Measurements from ENCODE around the gene RSPO3.
A peak's percentile ranks its signal among the peaks of the same experiment; 100 is the strongest.

Gene RSPO3

GRCh38 chr6:127114214-127114760 is 4.2 kb upstream of the RSPO3 start:
- DNase-seq, result no peak

GRCh38 chr6:127115084-127115655 is 3.3 kb upstream of the RSPO3 start:
- no peak for DNase-seq

DNA sequence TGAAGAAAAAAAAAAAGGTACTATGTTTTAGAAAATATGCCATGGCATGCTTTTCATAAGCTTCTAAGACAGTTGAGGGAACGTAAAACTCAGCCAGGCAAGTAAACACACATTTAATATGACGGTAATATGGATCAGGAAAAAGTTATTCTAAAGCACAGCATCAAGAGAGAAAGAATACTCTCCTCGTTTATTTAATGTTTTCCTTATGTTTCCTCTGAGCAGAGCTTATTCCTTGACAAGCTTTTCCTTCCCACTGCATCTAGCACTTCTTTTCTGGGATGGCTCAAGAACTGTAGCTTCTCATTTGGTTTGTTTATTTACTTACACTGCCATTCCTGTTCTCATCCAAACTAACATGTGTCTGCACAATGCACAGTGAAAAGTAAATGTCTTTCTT is 2.7 kb upstream of the RSPO3 start:
- DNase-seq, result no peak

GRCh38 chr6:127117979-127118297 is 533 bp upstream of the RSPO3 start:
- peak; percentile 66 for DNase-seq

GRCh38 chr6:127119102-127120022 is 891 bp downstream of the RSPO3 start:
- DNase-seq, result peak; percentile 73

- peak; percentile 73 for DNase-seq
Measured at GRCh38 chr6:127120023-127120786, 1.7 kb downstream of the RSPO3 start.

GRCh38 chr6:127120787-127121636 is 2.5 kb downstream of the RSPO3 start:
- DNase-seq, result peak; percentile 92

DNA sequence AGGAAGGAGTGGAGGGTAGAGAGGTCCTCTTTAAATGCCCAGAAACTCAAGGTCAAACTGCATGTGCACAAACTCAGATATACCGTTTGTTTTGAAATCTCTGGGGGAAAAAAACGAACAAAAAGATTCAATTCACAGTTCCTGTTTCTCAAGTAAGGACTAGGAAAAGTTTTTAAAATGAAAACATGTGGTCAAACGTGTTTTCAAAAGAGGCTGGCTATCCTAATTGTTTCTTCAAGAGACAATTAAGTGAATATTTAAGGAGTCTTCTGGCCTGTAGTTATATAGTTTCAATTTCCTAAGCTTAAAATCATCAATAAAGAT is 3.1 kb downstream of the RSPO3 start:
- no peak for DNase-seq

DNA sequence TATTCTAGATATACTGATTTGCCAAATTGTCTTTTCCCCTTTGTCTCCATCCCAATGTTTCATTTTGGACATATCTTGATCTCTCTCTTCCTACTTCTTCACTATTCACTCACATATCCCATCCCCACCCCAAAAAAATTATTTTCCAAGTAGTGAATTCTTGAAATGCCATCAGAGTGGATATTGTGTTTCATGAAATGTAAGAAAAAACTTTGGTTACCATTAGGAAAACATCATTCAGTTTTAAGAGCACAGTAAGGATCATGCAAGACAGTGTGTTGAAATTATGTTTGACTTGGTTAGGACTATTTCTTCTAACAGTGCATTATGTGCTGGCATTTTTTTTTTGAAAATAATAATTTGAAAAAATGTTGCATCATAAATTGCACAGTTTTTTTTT is 5.7 kb downstream of the RSPO3 start:
- no peak for DNase-seq

- no peak for DNase-seq
Measured at GRCh38 chr6:127124680-127125079, 6.2 kb downstream of the RSPO3 start.

DNA sequence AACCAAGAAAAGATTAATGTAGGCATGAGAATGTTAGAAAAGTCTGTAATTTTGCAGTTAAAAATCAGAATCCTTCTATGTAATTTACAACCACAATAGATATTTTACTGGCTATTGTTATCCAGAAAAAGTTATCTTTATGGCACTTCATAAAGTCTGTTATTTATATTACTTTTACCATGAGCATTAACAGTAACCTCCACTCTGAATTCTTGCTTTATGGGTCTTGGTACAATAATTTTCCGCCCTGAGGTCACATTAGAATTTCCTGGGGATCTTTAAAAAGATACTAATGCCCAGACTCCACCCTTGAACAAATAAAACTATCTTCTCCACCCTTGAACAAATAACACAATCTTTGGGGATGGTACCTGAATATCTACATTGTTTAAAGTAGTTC is 9.6 kb downstream of the RSPO3 start:
- DNase-seq, result no peak

GRCh38 chr6:127129251-127129650 is 10.8 kb downstream of the RSPO3 start:
- DNase-seq, result no peak

DNA sequence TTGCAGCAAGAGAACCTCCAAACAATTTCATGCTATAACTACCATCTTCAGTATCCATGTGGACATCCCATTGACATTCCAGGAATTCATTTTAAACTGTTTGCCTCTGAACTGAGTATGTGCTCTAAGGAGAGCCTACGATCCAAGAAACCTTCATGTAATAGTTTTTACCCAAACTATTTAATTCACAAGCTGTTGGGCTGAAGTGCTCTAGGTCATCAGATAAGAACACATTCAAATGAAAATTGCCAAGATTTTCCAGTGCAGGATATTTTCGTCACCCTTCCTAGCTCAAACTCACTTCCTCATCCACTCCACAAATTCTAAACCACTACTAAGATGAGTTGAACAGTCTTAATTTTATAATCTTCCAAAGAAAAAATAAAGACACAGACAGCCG is 12.8 kb downstream of the RSPO3 start:
- no peak for DNase-seq

GRCh38 chr6:127131772-127132376 is 13.4 kb downstream of the RSPO3 start:
- DNase-seq, result no peak

DNA sequence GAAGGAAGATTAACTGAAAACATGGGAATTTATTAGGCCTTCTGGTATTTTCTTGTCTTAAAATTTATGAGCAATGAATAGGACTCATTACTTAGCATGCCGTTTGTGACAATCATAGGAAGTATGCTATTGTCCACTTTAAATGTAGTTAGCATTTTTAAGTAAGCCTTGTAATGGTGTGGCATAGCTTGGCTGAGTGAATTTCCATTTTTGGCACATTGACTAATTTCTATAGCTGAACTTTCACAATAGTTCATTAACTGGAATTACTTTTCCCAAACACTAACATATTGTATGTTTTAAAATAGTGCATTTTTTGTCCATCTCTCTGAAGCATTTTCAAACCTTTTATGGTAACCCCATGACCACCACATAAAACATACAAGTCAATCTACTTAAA is 15.7 kb downstream of the RSPO3 start:
- no peak for DNase-seq

GRCh38 chr6:127136786-127137185 is 18.3 kb downstream of the RSPO3 start:
- no peak for DNase-seq

DNA sequence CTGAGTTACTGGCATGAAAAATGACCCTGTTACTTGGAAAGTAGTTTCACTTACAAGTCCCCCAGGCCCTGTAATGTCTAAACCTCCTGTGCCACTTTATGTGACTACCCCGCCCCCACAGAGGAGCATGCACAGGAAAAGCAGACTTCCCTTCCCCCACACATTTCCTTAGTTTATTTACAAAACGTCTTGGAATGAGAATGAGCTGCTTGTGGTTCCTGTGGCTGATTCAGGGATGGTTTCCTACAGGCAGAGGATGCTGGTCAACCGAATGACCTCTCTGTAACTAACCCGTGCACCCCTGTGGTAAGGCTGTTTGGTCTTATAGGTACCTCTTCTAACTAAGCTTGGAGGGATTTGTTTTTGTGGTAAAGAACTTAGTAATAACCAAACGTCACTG is 28.5 kb downstream of the RSPO3 start:
- no peak for DNase-seq

DNA sequence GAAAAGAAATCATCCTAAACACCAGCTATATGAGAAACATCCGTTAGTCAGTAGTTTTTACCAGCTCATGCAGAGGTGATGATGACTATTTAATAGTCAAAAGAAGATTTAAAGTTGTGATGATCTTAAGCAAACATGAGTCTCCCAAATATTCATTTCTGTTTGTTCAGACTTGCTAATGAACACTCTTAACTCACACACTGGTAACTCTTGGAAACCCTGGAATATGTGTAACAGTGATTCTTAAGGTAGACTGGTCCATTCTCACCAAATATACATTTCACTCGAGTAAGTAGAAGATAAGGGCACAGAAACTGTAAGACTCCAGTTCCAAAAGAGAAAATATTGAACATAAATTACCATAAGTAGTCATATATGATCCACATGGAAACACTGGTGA is 29.1 kb downstream of the RSPO3 start:
- DNase-seq, result no peak

- DNase-seq, result peak; percentile 22
Measured at GRCh38 chr6:127148511-127148910, 30.0 kb downstream of the RSPO3 start.

DNA sequence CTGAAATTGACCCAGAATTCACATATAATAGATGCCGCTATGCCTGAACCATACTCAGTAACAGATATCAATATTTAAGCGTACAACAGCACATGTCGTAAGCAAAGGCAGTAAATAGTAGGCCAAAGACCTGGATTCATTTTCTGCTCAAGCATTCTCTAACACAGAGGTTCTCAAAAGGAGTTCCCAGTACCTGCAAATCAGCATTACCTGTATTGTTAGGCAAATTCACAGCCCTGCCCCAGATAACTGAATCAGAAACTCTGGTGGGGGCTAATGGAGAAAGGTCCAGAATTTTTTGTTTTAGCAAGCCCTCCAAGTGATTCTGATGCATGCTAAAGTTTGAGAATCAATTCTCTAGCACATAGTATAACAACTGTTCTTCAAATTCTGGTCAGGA is 36.0 kb downstream of the RSPO3 start:
- no peak for DNase-seq

- DNase-seq, result no peak
Measured at GRCh38 chr6:127160484-127160883, 42.0 kb downstream of the RSPO3 start.

DNA sequence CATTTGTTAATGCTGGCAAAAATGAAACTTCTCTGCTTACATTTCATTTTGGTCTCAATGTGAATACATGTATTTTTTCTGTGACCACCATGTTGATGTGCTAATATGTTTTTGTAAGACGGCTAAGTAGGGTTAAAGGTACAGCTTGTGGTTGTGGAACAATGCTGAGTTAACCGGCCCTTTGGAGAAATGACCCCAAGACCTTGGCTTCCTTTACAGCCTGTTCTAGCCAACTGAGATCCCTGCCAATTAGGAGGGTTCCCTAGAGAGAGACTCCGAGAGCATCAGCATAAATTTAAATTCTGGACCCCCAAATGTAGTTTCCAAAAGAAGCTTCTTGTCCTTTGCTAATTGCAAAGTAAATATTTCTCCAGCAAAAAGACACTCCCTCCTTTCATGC is 44.4 kb downstream of the RSPO3 start:
- DNase-seq, result peak; percentile 27

All from NCI-H69 (cell line).